HG03175 (cell line): ENCODE measurements around the gene GRIK3.

Source experiments
- ATAC-seq: cut with Tn5 transposase; IDR thresholded peaks from one replicate; pipeline ENCODE4 v1.9.1; 2021; ENCODE audit warnings: mild to moderate bottlenecking, moderate library complexity; ENCODE audit not compliant: unreplicated experiment

Gene GRIK3

DNA sequence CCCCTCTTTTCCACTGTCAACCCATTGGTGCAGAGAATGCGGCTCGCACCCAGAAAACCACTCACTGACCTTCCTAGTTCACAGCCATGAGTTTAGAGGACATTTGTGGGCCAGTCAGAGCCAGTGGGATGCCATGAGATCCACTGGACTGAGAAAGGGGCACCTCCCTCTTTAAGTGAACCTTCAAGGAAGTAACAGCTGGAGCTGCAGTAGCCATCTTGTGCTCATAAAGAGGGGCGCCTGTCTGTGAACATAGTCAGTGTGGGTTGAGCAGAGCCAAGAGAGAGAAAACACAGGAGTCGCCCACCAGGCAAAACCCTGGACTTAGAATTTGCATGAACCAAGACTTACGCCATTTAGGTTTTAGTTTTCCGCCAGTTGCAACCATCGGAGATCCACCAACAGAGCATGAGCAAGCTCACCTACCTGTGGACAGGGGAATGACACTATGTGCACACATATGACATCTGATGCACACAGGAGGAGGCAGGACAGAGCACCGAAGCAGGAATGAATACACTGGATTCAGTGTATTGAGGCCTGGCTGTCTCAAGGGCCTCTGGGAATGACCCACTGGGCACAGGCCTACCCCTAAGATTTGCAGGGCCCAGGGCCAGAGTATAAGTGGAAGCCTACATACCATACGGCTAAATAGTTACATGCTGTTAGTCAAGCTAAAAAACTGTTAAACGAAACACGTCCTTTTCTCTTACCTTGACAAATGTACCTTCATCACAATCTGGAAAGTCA, 151.6 kb downstream of the GRIK3 start:
- no peak for ATAC-seq

DNA sequence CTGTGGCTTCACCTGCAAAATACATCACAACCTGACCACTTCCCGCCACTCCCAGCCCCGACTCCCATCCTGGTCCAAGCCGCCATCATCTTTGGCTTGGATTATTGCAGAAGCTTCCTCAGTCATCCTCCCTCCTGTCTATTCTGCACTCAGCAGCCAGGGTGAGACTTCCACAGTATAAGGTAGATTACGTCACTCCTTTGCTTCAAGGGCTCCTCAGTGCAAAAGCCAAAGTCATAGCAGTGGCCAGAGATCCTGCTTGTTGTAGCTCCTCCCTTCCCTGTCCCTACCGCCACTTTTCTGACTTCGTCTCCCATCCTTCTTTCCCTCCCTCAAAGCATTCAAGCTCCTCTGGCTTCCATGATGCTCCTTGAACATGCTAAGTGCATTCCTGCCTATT, 152.8 kb downstream of the GRIK3 start:
- no peak for ATAC-seq

- no peak for ATAC-seq
These were observed 153.3 kb downstream of the GRIK3 start for GRCh38 chr1:36881068-36881405.

GRCh38 chr1:36880155-36881067, 153.9 kb downstream of the GRIK3 start:
- no peak for ATAC-seq

DNA sequence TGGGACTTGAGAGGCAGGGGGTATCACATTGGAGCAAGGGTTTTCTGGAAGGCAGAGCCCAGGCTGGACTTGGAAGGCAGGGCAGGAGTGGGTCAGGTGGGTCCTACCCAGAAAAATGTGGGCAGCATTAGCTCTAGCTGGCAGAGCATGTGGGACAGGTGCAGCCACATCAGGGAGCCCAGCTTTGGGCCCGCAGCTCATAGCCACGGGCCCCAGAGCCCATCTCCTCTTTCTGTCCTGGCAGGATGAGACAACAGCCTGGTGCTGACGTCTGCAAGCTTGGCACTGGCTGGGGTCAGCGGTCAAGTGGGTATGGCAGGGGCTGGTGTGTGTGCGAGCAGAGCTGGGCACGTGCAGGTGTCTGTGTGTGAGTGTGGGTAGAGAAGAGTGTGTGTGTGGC, 154.7 kb downstream of the GRIK3 start:
- no peak for ATAC-seq

DNA sequence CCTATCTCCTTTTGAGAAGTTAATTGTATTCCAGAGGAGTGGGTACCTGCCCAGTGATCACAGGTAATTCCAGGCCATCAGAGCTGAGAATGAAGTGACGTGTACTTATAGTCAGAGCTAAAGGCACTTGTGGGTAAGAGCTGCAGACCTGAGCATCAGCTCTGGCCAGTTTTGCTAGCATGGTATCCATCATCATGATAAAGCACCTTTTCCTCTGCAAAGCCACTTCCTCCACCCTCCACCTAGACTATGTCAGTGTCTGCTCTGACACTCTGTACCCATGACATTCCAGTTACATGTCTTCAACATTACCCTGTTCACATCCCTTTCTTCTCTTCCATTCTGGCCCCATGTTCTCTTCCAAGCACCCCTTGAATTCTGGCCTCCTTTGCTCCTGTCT, 157.3 kb downstream of the GRIK3 start:
- no peak for ATAC-seq

DNA sequence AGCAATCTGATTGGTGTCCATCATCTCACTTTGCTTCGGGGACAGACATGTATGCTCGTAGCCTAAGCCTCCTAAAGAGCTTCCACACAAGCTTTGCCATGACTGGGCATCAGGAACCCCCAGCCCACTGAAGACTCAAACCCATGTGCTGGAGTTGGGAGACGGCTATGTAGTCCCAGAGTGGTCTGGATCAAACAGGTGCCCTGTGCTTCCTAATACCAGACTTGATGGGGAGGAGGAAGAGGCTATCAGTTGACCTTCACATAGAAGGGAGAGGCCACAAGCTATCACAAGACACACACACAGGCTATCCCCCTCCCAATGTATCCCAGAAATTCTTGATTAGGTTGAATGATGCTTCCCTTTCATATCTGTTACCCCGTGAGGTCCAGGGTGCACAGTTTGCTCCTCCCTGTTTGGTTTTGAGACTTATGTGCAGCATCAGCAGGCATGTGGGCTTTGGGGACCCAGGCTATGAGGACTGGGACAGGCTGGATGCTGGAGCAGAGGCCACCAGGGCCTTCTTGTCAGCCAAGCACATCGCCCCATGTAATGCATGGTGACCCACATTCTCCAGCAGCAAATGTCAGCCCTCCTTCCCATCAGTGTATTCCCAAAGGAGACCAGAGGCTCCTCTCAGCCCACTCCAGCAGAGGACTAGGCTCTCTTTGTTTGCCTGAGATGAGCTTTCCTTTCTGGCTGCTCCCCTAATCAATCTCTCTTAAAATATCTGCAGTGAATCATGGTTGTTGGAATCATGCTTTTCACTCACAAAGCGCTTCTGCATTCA, 159.8 kb downstream of the GRIK3 start:
- ATAC-seq: no peak

GRCh38 chr1:36872858-36873257, 161.5 kb downstream of the GRIK3 start:
- no peak for ATAC-seq

DNA sequence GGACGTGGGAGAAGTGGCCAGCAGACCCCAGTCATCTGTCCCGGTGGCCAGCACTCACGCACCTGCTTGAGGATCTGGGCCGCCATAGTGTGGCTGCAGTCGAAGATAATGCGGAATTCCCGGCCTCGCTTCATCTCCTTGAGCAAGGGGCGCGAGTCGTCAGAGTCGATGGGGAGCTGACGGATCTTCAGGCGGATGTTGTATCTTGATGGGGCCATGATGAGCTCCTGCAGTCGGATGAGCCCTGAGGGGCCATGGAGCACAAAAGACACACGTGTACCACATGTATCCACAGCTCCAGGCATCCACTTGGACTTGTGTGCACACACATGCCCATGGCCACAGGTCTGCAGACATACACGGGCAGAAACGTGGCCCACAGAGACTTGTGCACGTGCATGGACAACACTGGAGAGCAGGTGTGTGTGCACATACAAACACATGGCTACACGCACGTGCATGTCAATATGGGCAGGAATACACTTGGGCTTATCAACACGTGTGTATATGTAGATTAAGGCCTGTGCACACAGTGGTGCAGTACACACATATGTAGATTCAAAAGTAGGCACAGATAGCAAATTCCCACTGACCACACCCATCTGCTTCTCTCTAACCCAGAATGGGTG, 162.1 kb downstream of the GRIK3 start:
- ATAC-seq: no peak

GRCh38 chr1:36871146-36871971, 163.0 kb downstream of the GRIK3 start:
- ATAC-seq: no peak

DNA sequence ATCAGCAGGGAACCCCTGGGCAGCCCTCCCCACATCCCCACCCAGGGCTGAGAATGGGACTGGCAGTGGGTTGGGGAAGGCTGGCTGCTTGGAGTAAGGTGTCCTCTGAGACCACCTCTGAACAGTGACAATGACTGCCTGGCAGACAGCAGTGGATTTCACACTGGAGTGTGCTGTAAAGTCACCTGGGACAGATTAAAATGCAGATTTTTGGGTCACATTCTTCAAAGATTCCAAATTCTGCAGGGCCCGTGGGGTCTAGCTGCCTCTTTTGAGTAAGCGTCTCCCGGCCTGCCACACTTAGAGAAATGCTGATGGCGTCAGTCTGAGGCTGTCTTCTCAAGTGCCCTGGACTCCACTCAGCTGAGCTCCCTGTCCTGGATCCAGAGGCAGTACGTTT, 164.5 kb downstream of the GRIK3 start:
- no peak for ATAC-seq

GRCh38 chr1:36869054-36869453, 165.3 kb downstream of the GRIK3 start:
- ATAC-seq: no peak

DNA sequence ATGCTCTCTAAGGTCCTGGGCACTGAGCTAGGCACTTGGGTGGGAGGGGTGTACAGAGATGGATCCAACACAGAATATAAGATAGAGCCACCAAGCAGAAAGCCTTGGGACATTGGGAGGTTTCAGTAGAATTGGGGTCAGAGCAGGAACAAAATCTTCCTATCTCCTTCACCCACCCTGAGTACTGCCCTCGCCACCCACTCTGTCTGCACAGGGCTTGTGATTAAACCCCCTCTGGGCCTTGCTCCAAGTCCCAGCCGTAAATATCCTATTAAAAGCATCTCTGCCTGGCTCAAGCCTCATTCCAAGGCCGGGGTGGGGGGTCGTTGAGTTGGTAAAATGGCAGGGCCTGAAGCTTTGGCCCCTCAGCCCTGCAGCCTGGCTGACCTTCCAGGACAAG, 166.7 kb downstream of the GRIK3 start:
- no peak for ATAC-seq

DNA sequence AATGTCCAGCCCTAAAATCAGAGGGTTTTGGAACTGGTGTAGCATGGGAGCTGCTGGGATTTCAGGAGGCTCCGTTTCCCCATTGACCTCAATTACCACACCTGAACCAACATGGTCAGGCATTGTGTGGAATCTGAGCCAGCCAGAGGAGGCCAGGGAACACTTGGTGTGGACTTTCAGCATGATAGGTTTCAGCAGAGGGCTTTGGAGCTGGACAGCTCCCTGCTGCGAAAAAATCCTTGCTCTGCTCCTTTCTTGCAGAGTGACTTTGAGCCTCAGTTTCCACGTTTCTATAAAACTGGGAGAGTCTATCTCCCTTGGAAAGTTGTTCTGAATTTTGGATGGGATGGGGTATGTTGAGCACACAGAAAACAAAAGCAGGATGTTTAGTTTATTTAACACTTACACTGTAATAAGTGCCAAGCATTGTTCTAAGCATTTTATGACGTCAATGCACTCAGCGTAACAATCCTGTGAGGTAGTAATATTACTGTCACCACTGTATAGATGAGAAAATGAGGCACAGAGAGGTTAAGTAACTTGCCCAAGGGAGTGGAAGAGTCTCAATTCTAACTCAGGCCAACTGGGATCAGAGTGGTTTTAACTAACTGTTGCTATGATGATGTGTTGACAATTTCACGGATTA, 168.0 kb downstream of the GRIK3 start:
- ATAC-seq: no peak

DNA sequence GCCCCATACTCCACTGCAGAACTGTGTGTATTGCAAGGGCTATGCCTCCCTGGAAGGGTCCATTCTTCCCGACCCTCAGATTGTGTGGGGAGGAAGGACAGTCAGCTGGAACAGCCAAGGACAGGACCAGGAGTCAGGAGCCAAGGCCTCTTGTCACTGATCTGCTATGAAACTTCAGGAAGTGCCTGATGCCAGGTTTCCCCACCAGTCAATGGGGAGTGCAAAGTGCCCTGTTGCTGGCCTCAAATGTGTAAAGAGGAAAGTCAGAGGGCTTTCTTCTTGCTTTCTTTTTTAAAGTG, 168.8 kb downstream of the GRIK3 start:
- no peak for ATAC-seq

- ATAC-seq: no peak
These were observed 169.3 kb downstream of the GRIK3 start for GRCh38 chr1:36864823-36865601.

DNA sequence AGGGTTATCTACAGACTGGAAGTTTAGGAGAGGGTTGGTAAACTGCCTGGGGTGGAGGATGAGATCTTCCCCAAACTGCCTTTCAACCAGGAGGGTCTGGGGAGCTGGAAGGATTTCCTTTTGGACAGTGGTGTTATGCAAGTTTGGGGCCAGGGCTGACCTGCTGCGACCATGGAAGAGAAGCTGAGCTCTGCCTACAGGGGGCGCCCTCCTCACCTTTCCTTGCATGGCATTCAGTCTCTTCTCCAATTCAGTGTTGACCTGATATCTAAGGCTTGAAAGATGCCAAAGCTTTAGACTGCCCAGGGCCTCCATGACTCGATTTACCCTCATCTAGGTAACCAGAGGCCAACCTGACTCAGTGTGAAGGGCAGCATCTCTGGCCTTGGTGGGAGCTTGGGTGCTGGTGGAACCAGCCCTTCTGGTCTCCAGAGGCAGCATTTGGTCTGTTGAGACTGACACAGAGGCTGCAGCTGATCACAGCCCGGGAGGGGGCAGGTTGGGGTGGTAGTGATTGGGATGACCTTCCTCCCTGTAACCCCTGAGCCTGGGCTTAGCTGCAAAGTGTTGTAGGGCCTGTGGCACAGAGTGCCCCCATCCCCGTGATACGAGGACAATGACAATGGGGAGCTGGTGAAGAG, 170.0 kb downstream of the GRIK3 start:
- ATAC-seq: no peak

DNA sequence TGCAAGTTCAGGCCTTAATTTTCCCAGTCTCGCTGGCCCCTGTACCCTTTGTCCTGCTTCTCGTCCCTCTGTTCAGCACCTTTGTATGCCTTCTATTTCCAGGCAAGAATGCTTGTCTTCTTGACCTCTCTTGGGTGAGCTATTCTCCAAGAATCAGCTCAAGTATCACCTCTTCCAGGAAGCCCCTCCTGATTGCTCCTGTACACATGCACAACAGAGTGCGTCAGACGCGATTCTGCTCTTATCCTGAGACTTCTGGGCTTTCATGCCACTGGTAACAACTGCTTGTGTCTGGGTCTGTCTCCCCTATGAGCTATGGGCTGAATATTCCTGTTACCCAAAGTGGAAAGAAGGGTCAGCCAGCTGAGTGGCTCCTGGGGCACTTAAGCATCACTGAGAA, 170.8 kb downstream of the GRIK3 start:
- ATAC-seq: no peak

- no peak for ATAC-seq
These were observed 171.3 kb downstream of the GRIK3 start for GRCh38 chr1:36863061-36863460.
